Medulla oblongata (tissue), 1 donor: Measurements from ENCODE around the gene CTNNBL1.

Experiments
- DNase-seq: peaks from one replicate; pipeline ENCODE4 v3.0.0-alpha.2; 2015; ENCODE audit errors: extremely low spot score

The CTNNBL1 gene

DNA sequence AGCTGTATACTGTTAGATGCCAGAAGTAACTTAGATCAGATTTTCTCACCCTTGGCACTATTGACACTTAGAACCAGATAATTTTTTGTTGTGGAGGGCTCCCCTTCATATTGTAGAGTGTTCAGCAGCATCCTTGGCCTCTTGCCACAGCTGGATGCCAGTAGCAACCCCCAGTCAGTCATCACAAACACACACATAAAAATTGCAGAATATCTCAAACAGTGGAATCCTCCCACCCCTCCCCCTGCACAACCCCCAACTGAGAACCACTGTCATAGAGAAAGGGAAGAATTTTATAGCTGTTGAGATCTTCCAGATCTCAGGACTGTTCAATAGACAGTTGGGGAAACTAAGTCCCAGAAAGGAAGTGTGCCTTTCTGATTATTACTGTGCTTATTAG lies 127.9 kb downstream of the CTNNBL1 start:
- DNase-seq, result no peak

DNA sequence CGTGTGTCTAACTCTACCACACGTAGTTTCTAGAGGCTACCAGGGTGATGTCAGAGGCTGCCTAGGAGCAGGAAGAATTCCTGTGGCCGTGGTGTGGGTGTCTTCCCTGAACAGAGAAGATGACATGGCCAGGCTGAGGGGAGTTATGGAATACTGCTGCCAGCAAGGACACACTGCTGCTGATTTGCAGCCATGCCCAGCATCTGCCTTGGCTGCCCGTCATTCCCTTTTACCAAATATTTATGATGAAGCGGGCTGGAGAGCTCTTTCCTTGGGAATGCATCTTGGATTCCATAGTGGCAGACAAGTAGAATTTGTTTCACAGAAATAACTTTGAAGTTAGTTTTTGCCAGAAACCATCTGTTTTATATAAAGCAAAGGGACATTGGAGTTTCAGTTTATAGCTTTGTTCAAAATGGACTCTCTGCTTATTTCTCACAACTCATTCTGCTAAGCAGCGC lies 128.3 kb downstream of the CTNNBL1 start:
- DNase-seq, result no peak

DNA sequence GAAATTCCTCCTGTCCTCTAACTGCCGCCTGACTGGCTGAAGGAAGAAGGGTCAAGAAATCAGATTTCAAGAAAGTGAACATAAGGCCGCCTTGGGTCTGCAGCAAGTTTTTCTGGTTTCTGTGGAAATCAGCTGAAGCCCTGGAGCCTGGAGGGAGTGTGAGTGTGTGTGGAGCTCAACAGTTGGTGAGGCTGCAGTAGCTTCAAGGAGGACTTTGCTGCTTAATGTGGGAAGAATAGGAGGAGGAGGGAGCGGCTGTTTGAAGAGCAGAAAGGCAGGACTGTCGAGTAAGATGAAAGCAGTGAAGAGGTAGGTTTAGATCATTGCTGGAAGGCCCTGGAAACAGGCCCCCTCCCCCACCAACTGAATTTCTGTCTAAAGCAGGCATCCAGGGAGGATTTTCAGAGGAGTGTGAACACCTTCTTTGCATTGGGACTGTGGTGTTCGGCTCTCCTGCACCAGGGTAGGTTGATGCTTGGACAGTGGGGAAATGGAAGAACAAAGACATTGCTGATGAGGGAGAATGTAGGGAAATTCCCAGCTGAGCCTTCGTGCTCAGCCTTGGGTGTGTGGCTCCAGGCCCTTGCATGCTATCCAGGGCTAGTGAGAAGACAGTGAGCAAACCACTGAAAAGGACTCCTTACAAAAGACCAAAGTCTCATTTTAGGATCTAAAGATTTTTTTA lies 129.6 kb downstream of the CTNNBL1 start:
- DNase-seq, result no peak

DNA sequence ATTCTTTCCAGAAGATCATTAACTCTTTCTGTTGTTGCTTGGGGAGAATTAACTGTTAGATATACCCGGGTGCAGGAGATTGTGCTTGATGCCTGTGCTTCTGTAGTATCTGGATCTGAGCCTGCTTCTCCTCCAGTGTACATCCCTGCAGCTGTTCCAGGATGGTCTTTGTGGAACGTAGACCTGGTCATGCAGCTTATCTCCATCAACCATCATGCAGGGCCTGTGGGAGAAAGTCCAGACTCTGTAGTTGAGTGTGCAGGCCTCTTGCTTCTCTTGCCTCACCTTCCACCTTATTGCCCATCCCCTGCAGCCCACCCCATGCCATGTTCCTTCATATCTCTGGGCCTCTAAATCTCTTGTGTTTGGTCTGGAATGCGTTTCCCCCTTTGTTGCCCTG lies 133.8 kb downstream of the CTNNBL1 start:
- DNase-seq, result no peak

DNA sequence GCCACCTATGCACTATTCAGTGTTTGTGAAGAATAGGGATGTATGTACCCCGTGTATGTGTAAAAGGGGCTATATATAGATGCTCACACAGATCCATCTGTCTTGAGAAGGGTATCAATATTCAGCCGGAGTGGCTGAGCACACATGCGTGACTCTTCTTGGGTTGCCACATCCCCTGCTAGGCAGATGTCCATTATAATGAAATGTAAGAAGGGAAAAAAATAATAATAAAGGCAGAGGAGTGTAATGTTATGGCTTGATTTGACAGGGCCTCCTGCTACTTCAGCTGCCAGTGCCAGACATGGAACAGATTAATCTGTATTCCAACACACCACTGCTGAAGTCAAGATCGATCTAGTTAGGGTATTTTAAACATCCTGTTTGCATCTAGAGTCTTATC lies 134.9 kb downstream of the CTNNBL1 start:
- no peak for DNase-seq

- DNase-seq, result no peak
These were observed 135.3 kb downstream of the CTNNBL1 start for GRCh38 chr20:37829128-37829527.

GRCh38 chr20:37833221-37833896 lies 139.5 kb downstream of the CTNNBL1 start:
- no peak for DNase-seq

DNA sequence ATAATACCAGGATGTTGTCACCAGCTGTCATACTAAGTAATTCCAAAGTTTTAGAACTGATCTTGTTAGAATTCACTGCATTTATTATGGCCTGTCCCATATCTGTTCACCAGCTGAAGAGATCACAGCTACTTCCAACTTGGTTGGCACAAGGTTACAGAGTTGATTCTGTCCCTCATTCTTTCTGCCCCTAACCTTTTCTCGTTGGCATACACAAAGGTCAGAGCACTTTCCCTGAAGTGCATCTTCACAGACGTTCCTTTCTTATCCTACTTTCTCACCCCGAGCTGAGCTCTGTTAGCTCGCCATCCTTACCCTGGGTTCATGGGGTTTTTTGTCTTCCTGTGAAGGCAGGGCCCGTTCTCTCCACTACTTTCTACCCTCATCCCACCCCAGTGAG lies 143.1 kb downstream of the CTNNBL1 start:
- DNase-seq, result no peak

DNA sequence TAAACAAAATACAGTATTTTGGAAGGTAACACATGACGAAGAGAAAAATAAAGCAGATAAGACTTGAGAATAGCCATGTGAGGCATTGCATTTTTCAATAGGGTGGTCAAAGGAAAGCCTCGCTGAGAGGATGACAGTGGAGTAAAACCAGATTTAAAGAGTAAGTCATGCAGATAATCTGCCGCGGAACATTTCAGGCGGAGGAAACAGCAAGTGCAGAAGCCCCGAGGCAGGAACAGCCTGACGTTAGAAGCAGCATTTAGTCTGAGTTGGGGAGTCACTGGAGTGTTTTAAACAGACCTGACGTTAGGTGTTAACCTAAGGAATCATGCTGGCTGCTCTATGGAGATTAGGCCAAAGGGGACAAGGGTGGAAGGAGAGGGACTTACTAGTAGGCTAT lies 144.1 kb downstream of the CTNNBL1 start:
- no peak for DNase-seq

- DNase-seq, result no peak
These were observed 145.1 kb downstream of the CTNNBL1 start for GRCh38 chr20:37838769-37839431.

GRCh38 chr20:37839432-37839827 lies 145.6 kb downstream of the CTNNBL1 start:
- no peak for DNase-seq

- DNase-seq, result no peak
These were observed 146.1 kb downstream of the CTNNBL1 start for GRCh38 chr20:37839955-37840354.

- DNase-seq, result no peak
These were observed 147.6 kb downstream of the CTNNBL1 start for GRCh38 chr20:37841389-37841788.

DNA sequence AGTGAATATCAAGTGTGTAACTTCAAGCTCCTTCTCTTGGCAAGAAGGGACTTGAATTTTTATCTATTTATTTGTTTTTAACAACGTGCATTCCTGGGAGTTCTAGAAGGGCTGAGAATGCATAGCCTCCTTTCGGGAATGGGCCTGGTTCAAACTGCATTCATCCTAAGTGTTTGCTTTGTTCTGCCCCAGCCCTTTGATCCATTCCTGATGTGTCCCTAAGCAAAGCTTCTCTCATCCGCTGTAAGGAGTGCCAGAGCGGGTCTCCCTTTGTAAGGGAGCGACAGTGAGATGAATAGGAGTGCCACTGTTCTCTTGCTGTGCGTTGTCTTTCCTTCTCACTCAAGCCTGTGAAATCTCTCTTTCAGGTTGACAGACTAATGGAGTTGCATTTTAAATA lies 148.1 kb downstream of the CTNNBL1 start:
- peak; percentile 37 for DNase-seq

GRCh38 chr20:37845241-37845681 lies 151.4 kb downstream of the CTNNBL1 start:
- no peak for DNase-seq

- no peak for DNase-seq
These were observed 152.0 kb downstream of the CTNNBL1 start for GRCh38 chr20:37845878-37846277.

DNA sequence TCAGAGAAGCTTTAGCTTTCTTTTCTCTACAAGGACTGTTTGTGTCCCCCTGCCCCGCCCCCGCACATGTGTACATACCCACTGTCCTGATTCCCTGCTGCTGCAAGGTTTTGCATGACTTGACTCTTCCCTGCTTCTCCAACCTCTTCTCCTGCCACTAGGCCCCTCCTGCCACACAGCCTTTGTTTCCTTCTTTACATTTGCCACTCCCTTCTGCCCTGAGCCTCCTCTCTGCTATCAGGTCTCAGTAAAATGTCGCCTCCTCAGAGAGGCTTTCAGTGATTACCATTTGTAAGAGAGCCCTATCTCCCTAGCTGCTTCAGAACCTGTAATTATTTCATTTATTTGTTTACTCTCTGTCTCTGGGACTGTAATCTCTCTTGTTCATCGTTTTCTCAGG lies 152.7 kb downstream of the CTNNBL1 start:
- no peak for DNase-seq

GRCh38 chr20:37848706-37849105 lies 154.9 kb downstream of the CTNNBL1 start:
- no peak for DNase-seq

- DNase-seq, result no peak
These were observed 155.3 kb downstream of the CTNNBL1 start for GRCh38 chr20:37849156-37849555.

- no peak for DNase-seq
These were observed 155.7 kb downstream of the CTNNBL1 start for GRCh38 chr20:37849566-37849965.

DNA sequence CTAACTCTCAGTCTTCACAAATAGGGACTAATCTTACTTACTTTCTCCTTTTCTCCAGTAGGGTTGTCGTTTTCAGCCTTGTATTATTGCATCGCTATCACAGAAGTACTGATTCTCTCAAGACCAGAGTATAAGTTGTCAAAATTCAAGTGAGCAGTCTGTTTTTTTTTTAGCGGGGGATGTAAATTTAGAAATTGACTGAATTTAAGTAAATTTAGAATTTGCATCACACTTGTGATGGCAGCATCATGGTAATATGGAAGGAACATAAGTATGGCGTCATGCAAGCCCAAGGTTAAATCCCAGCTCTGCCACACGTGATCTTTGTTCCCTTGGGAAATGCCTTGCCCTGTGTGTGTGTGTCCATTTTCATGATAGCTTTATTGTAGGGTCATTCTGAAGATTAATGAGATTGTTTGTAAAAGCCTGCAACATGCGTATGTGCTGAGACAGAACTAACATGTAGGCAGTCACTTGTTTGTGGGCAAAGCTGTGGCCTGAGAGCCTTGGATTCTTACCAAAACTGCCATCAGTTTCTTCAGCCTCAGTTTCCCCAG lies 156.3 kb downstream of the CTNNBL1 start:
- no peak for DNase-seq

- no peak for DNase-seq
These were observed 157.0 kb downstream of the CTNNBL1 start for GRCh38 chr20:37850724-37851355.
